Smooth muscle cell (in vitro differentiated cells): ENCODE data around the gene TBX21. TPM values are rescaled to one million over a fixed set of nuclear protein-coding genes. Genes with fewer than 3 reads are reported as not detected.

Experiments
- DNase-seq: peaks from one replicate; lab custom pipeline; 2025; ENCODE audit not compliant: unreplicated experiment; lab: John Stamatoyannopoulos, UW
- H2AFZ ChIP-seq: fragments of 200-600 bp; sonication (generic); 2 replicates; pipeline ENCODE4 v1.6.0; 2016; ENCODE audit warnings: antibody characterized with exemption, low read depth, mild to moderate bottlenecking
- H3F3A ChIP-seq: fragments of 200-600 bp; sonication (generic); 2 replicates; pipeline ENCODE4 v1.6.0; 2017; ENCODE audit warnings: antibody characterized with exemption, low read depth
- H3K27ac ChIP-seq: fragments of 200-600 bp; sonication (generic); 2 replicates; pipeline ENCODE4 v1.5.1; 2016; ENCODE audit warnings: low read depth, mild to moderate bottlenecking
- H3K27me3 ChIP-seq: fragments of 200-600 bp; sonication (generic); 2 replicates; pipeline ENCODE4 v1.6.1; 2016; ENCODE audit warnings: low read depth, mild to moderate bottlenecking
- H3K36me3 ChIP-seq: fragments of 200-600 bp; sonication (generic); 2 replicates; pipeline ENCODE4 v1.5.1; 2016; ENCODE audit warnings: low read depth
- H3K4me1 ChIP-seq: fragments of 200-600 bp; sonication (generic); 2 replicates; pipeline ENCODE4 v1.5.1; 2016; ENCODE audit warnings: low read depth
- H3K4me2 ChIP-seq: fragments of 200-600 bp; sonication (generic); 2 replicates; pipeline ENCODE4 v1.6.0; 2016; ENCODE audit warnings: mild to moderate bottlenecking
- H3K4me3 ChIP-seq: fragments of 200-600 bp; sonication (generic); 2 replicates; pipeline ENCODE4 v1.5.1; 2016; ENCODE audit warnings: mild to moderate bottlenecking
- H3K79me2 ChIP-seq: fragments of 200-600 bp; sonication (generic); 2 replicates; pipeline ENCODE4 v1.6.0; 2016; ENCODE audit warnings: low read depth, mild to moderate bottlenecking
- H3K9ac ChIP-seq: fragments of 200-600 bp; sonication (generic); 2 replicates; pipeline ENCODE4 v1.6.0; 2016; ENCODE audit warnings: low read depth
- H3K9me3 ChIP-seq: fragments of 200-600 bp; sonication (generic); replicated peaks from 2 replicates; pipeline ENCODE4 v1.5.1; 2016; ENCODE audit warnings: low read depth
- H4K20me1 ChIP-seq: fragments of 200-600 bp; sonication (generic); 2 replicates; pipeline ENCODE4 v1.6.0; 2016; ENCODE audit warnings: low read depth
- CTCF ChIP-seq: fragments of 200-600 bp; sonication (generic); IDR thresholded peaks from 2 replicates; pipeline ENCODE4 v1.5.1; 2017; ENCODE audit warnings: borderline replicate concordance, mild to moderate bottlenecking, antibody characterized with exemption; ENCODE audit not compliant: insufficient read depth, poor library complexity, severe bottlenecking
- WGBS: methylation state at CpG from one replicate; pipeline ENCODE4 v1.1.7; 2016; ENCODE audit warnings: low lambda C conversion rate; 5-methylcytosine and 5-hydroxymethylcytosine counted together
- polyA plus RNA-seq: library from polyadenylated mRNA; unstranded; fragments of >200 nt; fragmentation: Nextera tagmentation; extraction: Ambion mirVana; gene quantifications from 2 replicates; pipeline ENCODE4 v1.2.1, GENCODE V29; 2016
- total RNA-seq: library from RNA; depleted of rRNA; stranded (reverse); fragments of >200 nt; gene quantifications from 2 replicates; pipeline ENCODE4 v1.2.3, GENCODE V29; 2014

The TBX21 gene
- total and polyA plus RNA-seq, 2 experiments from 2014 or later = not detected

GRCh38 chr17:47695429-47696376, 37.3 kb upstream of the TBX21 start:
- peaks cover 9% of the 10 kb centered on the region for H4K20me1 ChIP-seq
- 45% methylated on average over 47 of the region's 47 CpGs for WGBS
- peak overlapping the region; percentile 93 for H3K4me3 ChIP-seq
- no peak for DNase-seq
- H3K4me2 ChIP-seq = peak overlapping the region; percentile 98
- H3K36me3 ChIP-seq = no peaks in the 10 kb centered on the region
- H3K9me3 ChIP-seq = no peaks in the 10 kb centered on the region
- peak overlapping the region; percentile 88 for H3K9ac ChIP-seq
- no peaks in the 10 kb centered on the region for H3K79me2 ChIP-seq
- peaks cover 14% of the 10 kb centered on the region for H3K4me1 ChIP-seq
- H3K27me3 ChIP-seq = no peaks in the 10 kb centered on the region
- H3F3A ChIP-seq = peaks cover 8% of the 10 kb centered on the region
- peak overlapping the region; percentile 70 for H3K27ac ChIP-seq
- peak overlapping the region; percentile 71 for H2AFZ ChIP-seq
- no peak for TF ChIP-seq CTCF

GRCh38 chr17:47696717-47697642, 36.1 kb upstream of the TBX21 start:
- WGBS = 90% methylated on average over 11 of the region's 11 CpGs
- no peak for DNase-seq

GRCh38 chr17:47697906-47698711, 34.9 kb upstream of the TBX21 start:
- Histone ChIP-seq H2AFZ (no peak overlapping the region), H3F3A (peaks cover 8% of the 10 kb centered on the region), H3K36me3 (no peaks in the 10 kb centered on the region), H3K27me3 (no peaks in the 10 kb centered on the region), H4K20me1 (peaks cover 9% of the 10 kb centered on the region), H3K79me2 (no peaks in the 10 kb centered on the region), H3K27ac (no peak overlapping the region), H3K4me3 (no peak overlapping the region), H3K9me3 (no peaks in the 10 kb centered on the region), H3K4me2 (no peak overlapping the region), H3K4me1 (peaks cover 20% of the 10 kb centered on the region), H3K9ac (no peak overlapping the region)
- 81% methylated on average over 9 of the region's 9 CpGs for WGBS
- DNase-seq = no peak
- no peak for TF ChIP-seq CTCF

More at GRCh38 chr17:47696717-47697642, 36.1 kb upstream of the TBX21 start:
- no peak overlapping the region for H3K4me3 ChIP-seq
- H3K9ac ChIP-seq = no peak overlapping the region
- TF ChIP-seq CTCF = no peak
- no peak overlapping the region for H3K4me2 ChIP-seq
- H3K27ac ChIP-seq = no peak overlapping the region
- H4K20me1 ChIP-seq = peaks cover 9% of the 10 kb centered on the region
- no peaks in the 10 kb centered on the region for H3K9me3 ChIP-seq
- H2AFZ ChIP-seq = no peak overlapping the region
- no peaks in the 10 kb centered on the region for H3K36me3 ChIP-seq
- H3K4me1 ChIP-seq = peaks cover 21% of the 10 kb centered on the region
- H3K79me2 ChIP-seq = no peaks in the 10 kb centered on the region
- no peaks in the 10 kb centered on the region for H3K27me3 ChIP-seq
- H3F3A ChIP-seq = peaks cover 8% of the 10 kb centered on the region
